Measurements from ENCODE around the gene GRIK2. TPM values are rescaled to one million over a fixed set of nuclear protein-coding genes. Genes with fewer than 3 reads are reported as not detected.

GRIK2 gene
- total RNA-seq, 3 donors from 2014 or later (not counting 1 experiment from before 2014, with no cell fraction given): not detected

DNA sequence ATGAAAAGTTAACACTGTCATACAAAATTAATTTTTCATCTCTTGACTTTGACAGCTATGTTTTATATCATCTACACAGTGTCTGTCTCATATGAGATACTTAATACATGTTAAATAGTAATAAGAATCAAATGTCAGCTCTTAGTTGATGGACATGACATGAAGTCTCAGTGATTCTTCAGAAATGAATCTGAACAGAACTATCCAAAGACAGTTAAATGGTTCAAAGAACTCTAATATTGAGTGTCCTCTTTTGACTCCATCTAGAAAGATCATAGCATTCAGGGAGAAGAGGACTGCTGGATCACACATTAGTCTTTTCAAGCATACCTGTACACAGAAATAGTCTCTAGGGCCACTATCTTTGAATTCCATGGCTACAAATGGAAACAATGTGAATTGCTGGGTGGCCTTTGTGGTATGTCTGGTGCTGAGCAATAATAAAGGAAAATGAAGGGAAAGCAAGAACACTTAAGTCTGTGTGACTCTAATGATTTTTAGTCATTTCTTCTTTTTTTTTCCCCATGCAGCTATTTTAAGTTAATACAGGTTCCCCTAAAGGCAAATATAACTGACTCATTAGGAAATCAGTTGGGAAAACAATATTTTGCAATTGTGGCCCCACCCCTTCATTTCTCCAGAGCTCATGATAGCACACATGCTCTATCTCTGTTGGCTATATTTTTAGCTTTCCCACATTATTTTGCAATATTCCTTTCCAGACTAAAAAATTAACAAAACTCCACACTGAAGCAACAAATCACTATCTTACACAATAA is 367.5 kb downstream of the GRIK2 start:
- Histone ChIP-seq H3K4me1 (ENCODE audit: control insufficient read depth, insufficient read depth, low read length) (no peaks in the 10 kb centered on the region), H3K27me3 (ENCODE audit: control insufficient read depth, insufficient read depth, low read length) (no peaks in the 10 kb centered on the region), H3K36me3 (ENCODE audit: control insufficient read depth, insufficient read depth, low read length) (no peaks in the 10 kb centered on the region), H3K27ac (ENCODE audit: low read length) (no peak overlapping the region), H3K9me3 (ENCODE audit: control insufficient read depth, insufficient read depth, low read length) (no peaks in the 10 kb centered on the region), H3K4me3 (ENCODE audit: low read length) (no peak overlapping the region)
- H3K9me3 Mint-ChIP-seq: peaks cover 11 to 14% of the 10 kb centered on the region in 2 donors
- no peak for TF ChIP-seq CTCF (IDR thresholded peaks at IDR 0.05)
- no peaks in the 10 kb centered on the region for H3K27me3 Mint-ChIP-seq (ENCODE audit: low read depth in 2 of 2)
- intact Hi-C loops (cut with micrococcal nuclease): no loop called here
- H3K36me3 Mint-ChIP-seq: no peaks in the 10 kb centered on the region
- DNase-seq: no peak
- H3K4me1 Mint-ChIP-seq: no peaks in the 10 kb centered on the region
- H3K4me3 Mint-ChIP-seq: no peak overlapping the region
- H3K27ac Mint-ChIP-seq: no peak overlapping the region
- ATAC-seq: no peak

- Mint-ChIP-seq H3K36me3 (no peaks in the 10 kb centered on the region), H3K9me3 (peaks cover 11 to 14% of the 10 kb centered on the region in 2 donors), H3K27ac (no peak overlapping the region), H3K4me3 (no peak overlapping the region), H3K4me1 (no peaks in the 10 kb centered on the region), H3K27me3 (ENCODE audit: low read depth in 2 of 2) (no peaks in the 10 kb centered on the region)
- Histone ChIP-seq H3K9me3 (ENCODE audit: control insufficient read depth, insufficient read depth, low read length) (no peaks in the 10 kb centered on the region), H3K27me3 (ENCODE audit: control insufficient read depth, insufficient read depth, low read length) (no peaks in the 10 kb centered on the region), H3K36me3 (ENCODE audit: control insufficient read depth, insufficient read depth, low read length) (no peaks in the 10 kb centered on the region), H3K4me1 (ENCODE audit: control insufficient read depth, insufficient read depth, low read length) (no peaks in the 10 kb centered on the region), H3K27ac (ENCODE audit: low read length) (no peak overlapping the region), H3K4me3 (ENCODE audit: low read length) (no peak overlapping the region)
- DNase-seq (no peak), ATAC-seq (no peak)
- TF ChIP-seq CTCF (IDR thresholded peaks at IDR 0.05): no peak
- intact Hi-C loops (cut with micrococcal nuclease): no loop called here
- WGBS (ENCODE audit: insufficient coverage): 79% methylated on average over 3 of the region's 3 CpGs
These were observed 369.3 kb downstream of the GRIK2 start for GRCh38 chr6:101762851-101763250.

DNA sequence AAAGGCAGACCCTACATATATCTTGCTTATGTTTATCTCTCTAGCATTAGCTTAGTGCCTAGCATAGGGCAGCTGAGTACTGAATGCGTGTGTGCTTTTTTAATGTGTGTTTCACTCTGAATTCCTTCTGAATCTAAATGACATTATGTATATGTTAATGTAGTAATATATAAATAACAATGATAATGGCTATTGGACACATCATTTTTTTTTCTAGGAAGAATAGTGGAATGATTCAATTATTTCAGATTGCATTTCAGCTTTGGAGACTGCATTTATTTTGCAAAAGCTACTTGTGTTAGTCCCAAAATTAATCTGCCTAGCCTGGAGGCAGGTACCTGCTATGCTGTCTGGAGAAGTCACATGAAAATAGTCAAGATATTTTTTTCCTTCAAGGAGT is 371.8 kb downstream of the GRIK2 start:
- no peak for ATAC-seq
- Mint-ChIP-seq H3K27ac (no peak overlapping the region), H3K36me3 (no peaks in the 10 kb centered on the region), H3K4me3 (no peak overlapping the region), H3K9me3 (peaks cover 14 to 16% of the 10 kb centered on the region in 2 donors), H3K4me1 (no peaks in the 10 kb centered on the region), H3K27me3 (ENCODE audit: low read depth in 2 of 2) (no peaks in the 10 kb centered on the region)
- H3K27me3 ChIP-seq (ENCODE audit: control insufficient read depth, insufficient read depth, low read length): no peaks in the 10 kb centered on the region
- DNase-seq: no peak
- no peak for TF ChIP-seq CTCF (IDR thresholded peaks at IDR 0.05)
- no peaks in the 10 kb centered on the region for H3K4me1 ChIP-seq (ENCODE audit: control insufficient read depth, insufficient read depth, low read length)
- no peaks in the 10 kb centered on the region for H3K9me3 ChIP-seq (ENCODE audit: control insufficient read depth, insufficient read depth, low read length)
- no peak overlapping the region for H3K4me3 ChIP-seq (ENCODE audit: low read length)
- WGBS (ENCODE audit: insufficient coverage): no CpG with 5 or more reads among the region's 1 CpG
- intact Hi-C loops (cut with micrococcal nuclease): no loop called here
- H3K36me3 ChIP-seq (ENCODE audit: control insufficient read depth, insufficient read depth, low read length): no peaks in the 10 kb centered on the region
- H3K27ac ChIP-seq (ENCODE audit: low read length): no peak overlapping the region

- H3K4me1 ChIP-seq (ENCODE audit: control insufficient read depth, insufficient read depth, low read length): no peaks in the 10 kb centered on the region
These were observed 376.6 kb downstream of the GRIK2 start for GRCh38 chr6:101770116-101770515.

More at GRCh38 chr6:101770116-101770515, 376.6 kb downstream of the GRIK2 start:
- DNase-seq: no peak
- no peak overlapping the region for H3K27ac ChIP-seq (ENCODE audit: low read length)
- no peaks in the 10 kb centered on the region for H3K27me3 ChIP-seq (ENCODE audit: control insufficient read depth, insufficient read depth, low read length)
- H3K9me3 ChIP-seq (ENCODE audit: control insufficient read depth, insufficient read depth, low read length): no peaks in the 10 kb centered on the region
- ATAC-seq: no peak
- H3K4me1 Mint-ChIP-seq: no peaks in the 10 kb centered on the region
- peaks cover 5 to 8% of the 10 kb centered on the region in 2 donors for H3K9me3 Mint-ChIP-seq
- no peak for TF ChIP-seq CTCF (IDR thresholded peaks at IDR 0.05)
- 67% methylated on average over 1 of the region's 3 CpGs for WGBS (ENCODE audit: insufficient coverage)
- H3K4me3 Mint-ChIP-seq: no peak overlapping the region
- H3K36me3 Mint-ChIP-seq: peaks cover 4% of the 10 kb centered on the region
- H3K27me3 Mint-ChIP-seq (ENCODE audit: low read depth in 2 of 2): no peaks in the 10 kb centered on the region
- H3K36me3 ChIP-seq (ENCODE audit: control insufficient read depth, insufficient read depth, low read length): no peaks in the 10 kb centered on the region
- intact Hi-C loops (cut with micrococcal nuclease): no loop called here
- H3K4me3 ChIP-seq (ENCODE audit: low read length): no peak overlapping the region
- H3K27ac Mint-ChIP-seq: no peak overlapping the region

Data from natural killer cell (primary cell).